Measurements from ENCODE around the gene WIPI1.

- TF ChIP-seq, protein P1, sequence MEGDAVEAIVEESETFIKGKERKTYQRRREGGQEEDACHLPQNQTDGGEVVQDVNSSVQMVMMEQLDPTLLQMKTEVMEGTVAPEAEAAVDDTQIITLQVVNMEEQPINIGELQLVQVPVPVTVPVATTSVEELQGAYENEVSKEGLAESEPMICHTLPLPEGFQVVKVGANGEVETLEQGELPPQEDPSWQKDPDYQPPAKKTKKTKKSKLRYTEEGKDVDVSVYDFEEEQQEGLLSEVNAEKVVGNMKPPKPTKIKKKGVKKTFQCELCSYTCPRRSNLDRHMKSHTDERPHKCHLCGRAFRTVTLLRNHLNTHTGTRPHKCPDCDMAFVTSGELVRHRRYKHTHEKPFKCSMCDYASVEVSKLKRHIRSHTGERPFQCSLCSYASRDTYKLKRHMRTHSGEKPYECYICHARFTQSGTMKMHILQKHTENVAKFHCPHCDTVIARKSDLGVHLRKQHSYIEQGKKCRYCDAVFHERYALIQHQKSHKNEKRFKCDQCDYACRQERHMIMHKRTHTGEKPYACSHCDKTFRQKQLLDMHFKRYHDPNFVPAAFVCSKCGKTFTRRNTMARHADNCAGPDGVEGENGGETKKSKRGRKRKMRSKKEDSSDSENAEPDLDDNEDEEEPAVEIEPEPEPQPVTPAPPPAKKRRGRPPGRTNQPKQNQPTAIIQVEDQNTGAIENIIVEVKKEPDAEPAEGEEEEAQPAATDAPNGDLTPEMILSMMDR (IDR thresholded peaks at IDR 0.05): no peak
- no peak for TF ChIP-seq POLR2AphosphoS5 (IDR thresholded peaks at IDR 0.05; ENCODE audit: low read depth, low read length)
Measured at GRCh38 chr17:68431661-68432071, 25.6 kb downstream of the WIPI1 start.

Measured in Panc1 (cell line).